ENCODE data around the gene PSPC1.
"Not testable (repeated sequence)": the region's sequence is repeated elsewhere in the genome, so short reads cannot be mapped to it uniquely, and the experiment has no call there.

The PSPC1 gene, protein sequence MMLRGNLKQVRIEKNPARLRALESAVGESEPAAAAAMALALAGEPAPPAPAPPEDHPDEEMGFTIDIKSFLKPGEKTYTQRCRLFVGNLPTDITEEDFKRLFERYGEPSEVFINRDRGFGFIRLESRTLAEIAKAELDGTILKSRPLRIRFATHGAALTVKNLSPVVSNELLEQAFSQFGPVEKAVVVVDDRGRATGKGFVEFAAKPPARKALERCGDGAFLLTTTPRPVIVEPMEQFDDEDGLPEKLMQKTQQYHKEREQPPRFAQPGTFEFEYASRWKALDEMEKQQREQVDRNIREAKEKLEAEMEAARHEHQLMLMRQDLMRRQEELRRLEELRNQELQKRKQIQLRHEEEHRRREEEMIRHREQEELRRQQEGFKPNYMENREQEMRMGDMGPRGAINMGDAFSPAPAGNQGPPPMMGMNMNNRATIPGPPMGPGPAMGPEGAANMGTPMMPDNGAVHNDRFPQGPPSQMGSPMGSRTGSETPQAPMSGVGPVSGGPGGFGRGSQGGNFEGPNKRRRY

DNA sequence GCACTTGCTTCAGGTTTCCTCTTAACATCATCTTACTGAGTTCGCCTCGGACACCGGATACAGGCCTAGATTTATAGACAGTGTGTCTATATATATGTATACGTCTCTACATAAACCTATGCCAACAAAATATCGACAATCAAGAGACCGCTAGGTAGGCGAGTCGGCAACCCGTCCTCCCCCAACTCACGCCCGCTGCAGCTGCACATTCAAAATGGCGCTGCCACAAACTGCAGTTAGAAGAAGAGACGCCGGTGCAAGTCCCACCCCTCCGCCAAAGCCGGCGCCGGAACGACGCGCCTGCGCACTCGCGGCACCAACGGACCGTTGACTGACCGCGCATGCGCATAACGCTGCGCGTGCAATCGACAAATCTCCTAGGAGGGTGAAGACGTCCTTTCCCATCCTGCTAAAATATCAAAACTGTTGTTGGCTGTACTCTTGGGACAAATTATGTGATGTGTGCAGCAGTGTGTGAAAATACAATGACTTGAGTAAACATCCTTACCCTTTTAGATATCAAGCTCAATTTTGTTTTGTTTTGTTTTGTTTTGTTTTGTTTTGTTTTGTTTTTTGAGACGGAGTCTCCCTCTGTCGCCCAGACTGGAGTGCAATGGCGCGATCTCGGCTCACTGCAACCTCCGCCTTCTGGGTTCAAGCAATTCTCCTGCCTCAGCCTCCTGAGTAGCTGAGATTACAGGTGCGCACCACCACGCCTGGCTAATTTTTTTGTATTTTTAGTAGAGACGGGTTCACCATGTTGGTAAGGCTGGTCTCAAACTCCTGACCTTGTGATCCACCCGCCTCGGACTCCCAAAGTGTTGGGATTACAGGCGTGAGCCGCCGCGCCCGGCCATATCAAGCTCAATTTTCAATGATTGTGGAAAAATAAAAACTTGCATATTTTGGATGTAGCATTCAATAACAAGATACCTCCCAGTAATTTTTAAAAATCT lies at the start of gene PSPC1:
PSPC1 (minus strand) TSS at position 219 of the 956 bp plus-strand sequence; CDS start at position 31, 188 bp downstream.
- peak within 1 kb of the TSS; percentile 77 to 97 (median 88) for H3K4me3 ChIP-seq
- peak within 1 kb of the TSS; percentile 87 to 99 (median 95) for H3K27ac ChIP-seq

DNA sequence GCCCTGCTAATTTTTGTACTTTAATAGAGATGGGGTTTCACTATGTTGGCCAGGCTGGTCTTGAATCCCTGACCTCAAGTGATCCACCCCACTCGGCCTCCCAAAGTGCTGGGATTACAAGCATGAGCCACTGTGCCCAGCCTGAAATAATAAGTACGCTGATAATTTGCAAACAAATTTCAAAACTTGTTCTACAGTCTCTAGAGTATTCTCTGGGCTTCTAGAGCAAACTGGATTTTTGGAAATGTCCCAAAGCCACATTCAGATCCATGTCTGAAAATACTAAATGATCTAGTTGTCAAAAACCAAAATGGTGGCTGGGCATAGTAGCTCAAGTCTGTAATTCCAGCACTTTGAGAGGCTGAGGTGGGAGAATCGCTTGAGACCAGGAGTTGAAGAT lies 39.9 kb upstream of the PSPC1 start:
- no peak overlapping the region for H3K4me3 ChIP-seq
- no peak overlapping the region for H3K27ac ChIP-seq

DNA sequence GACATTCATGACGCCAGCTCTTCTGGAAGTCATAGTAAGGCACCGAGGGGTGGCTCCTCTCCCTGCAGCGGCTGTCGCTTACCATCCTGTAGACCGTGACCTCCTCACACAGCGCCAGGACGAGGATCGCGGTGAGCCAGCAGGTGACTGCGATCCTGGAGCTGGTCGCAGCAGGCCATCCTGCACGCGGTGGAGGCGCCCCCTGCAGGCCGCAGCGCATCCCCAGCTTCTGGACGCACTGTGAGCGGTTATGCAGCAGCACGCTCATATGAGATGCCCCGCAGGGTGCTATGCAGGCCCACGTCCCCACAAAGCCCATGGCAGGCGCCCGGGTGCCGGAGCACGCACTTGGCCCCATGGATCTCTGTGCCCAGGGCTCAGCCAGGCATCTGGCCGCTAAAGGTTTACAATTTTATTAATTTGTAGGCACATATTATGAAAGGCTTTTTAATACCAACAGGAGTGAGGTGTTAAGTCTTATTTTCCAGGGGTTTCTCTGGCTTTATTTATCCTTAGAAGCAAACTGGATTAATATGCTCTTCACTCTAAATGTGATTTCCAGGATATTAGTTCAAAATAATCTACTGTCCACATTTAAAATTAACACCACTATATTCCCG lies 35.6 kb upstream of the PSPC1 start:
- Histone ChIP-seq H3K27ac (no peak overlapping the region), H3K4me3 (no peak overlapping the region)

DNA sequence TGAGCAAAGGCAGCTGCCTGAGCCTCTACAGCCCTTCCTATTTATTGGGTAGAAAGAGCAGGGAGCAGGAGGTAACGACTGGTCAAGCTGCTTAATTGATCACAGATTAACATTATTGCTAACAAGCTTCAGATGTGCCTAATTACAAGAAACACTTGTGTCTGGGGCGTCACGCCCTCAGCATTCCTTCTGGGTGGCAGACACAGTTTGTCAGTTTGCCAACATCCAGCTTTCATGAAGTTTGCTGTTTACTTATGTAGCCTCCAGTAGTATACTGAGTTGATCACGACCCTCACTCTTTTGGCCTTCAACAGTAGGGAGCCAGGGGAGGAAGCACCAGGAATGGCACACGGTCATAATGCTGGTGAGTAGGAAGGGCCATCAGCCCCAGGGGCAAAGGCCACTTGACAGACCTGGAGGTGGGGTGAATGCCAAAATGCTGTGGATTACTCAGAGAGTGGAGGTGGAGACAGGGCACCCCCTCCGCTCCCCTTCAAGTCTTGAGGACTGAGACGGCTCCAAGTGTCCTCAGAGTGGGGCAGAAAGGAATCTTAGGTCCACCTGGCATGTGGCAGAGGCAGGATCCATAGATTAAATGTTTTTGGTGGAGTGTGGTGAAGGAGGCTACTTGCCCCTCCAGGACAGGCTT lies 34.9 kb upstream of the PSPC1 start:
- no peak overlapping the region for H3K4me3 ChIP-seq
- no peak overlapping the region for H3K27ac ChIP-seq

DNA sequence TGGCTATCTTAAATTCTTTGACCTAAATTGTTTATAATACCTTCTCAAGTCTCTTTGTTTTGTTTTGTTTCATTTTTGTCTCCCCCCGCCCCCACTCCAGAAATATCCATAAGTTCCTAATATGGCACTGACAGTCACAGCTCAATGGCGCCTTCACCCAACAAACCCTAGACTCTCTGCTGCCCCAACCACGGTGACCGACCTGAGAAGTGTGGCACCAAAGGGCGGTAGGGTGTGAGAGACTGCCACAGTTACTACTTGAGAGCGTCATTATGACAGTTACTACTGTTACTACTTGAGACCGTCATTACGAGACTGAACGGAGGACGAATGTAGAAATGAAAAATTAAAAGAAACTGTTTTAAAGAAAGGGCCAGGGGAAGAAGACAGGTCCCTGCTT lies 34.4 kb upstream of the PSPC1 start:
- Histone ChIP-seq H3K27ac (no peak overlapping the region), H3K4me3 (no peak overlapping the region)

DNA sequence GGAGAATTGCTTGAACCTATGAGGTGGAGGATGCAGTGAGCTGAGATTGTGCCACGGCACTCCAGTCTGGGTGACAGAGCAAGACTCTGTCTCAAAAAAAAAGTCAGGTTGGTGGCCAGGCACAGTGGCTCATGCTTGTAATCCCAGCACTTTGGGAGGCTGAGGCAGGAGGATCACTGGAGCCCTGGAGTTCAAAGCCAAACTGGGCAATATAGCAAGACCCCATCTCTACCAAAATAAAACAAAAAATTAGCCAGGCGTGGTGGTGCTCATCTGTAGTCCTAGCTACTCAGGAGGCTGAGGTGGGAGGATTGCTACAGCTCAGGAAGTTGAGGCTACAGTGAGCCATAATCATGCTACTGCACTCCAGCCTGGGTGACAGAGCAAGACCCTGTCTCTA lies 33.1 kb upstream of the PSPC1 start:
- H3K4me3 ChIP-seq, H3K27ac ChIP-seq: not testable (repeated sequence)

DNA sequence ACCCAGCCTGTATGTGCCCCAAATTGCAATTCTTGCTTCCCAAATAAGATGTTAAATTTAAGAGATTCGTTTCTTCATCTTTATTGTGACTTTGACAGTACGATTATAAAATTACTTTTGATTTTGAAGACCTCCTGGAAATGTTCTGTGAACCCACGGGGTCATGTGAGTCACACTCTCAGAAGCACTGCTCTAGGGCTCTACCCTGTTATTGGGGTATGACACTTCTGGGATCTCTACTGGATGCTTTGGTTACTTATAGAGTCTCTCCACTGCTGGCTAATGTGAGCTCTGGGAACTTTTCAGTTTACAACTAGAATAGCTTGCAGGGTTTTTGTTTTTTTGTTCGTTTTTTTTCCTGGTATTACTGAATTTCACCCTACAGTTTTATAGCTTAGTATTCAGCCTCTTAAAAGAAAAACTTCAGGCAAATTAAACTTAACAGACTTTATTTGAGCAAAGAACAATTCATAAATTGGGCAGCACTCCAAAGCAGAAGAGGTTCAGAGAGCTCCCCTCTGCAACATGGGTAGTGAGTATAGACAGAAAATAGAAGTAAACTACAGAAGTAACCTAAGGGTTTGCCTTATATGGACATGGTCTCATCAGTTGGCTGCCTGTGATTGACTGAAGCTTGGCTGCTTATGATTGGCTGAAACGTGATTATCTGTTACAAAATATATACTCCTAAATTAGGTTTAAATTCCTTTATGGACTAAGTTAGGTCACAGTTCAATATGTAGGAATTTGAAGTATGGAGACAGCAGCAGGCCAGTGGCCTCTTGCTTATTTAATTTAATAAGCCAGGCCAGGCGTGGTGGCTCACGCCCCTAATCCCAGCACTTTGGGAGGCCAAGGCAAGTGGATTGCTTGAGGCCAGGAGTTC lies 28.5 kb upstream of the PSPC1 start:
- Histone ChIP-seq H3K27ac (no peak overlapping the region), H3K4me3 (no peak overlapping the region)

DNA sequence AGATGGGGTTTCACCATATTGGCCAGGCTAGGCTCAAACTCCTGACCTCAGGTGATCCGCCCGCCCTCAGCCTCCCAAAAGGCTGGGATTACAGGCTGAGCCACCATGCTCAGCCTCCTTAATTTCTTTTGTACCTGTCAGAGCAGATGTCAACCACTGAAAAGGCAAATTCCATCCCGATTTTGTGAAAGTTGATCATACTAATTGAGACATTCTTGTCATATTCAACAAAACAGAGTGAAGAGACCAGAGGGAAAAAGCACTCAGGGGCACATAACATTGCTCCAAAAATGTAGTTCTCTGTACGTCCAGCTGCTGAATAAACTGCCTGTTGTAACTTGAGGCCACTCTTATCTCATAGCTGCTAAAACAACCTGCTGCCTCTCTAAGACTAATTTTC lies 27.4 kb upstream of the PSPC1 start:
- no peak overlapping the region for H3K27ac ChIP-seq
- H3K4me3 ChIP-seq, result no peak overlapping the region

DNA sequence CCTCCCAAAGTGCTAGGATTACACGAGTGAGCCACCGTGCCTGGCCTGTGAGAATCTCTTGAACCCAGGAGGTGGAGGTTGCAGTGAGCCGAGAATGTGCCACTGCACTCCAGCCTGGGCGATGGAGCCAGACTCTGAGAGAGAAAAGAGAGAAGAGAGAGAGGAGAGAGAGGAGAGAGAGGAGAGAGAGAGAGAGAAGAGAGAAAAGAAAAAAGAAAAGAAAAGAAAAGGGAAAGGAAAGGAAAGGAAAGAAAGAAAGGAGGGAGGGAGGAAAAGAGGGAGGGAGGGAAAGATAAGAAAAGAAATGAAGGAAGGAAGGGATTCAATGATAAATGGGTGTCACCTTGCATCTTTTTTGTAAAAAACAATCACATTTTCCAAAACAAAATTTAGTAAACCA lies 23.0 kb upstream of the PSPC1 start:
- no peak overlapping the region for H3K4me3 ChIP-seq

DNA sequence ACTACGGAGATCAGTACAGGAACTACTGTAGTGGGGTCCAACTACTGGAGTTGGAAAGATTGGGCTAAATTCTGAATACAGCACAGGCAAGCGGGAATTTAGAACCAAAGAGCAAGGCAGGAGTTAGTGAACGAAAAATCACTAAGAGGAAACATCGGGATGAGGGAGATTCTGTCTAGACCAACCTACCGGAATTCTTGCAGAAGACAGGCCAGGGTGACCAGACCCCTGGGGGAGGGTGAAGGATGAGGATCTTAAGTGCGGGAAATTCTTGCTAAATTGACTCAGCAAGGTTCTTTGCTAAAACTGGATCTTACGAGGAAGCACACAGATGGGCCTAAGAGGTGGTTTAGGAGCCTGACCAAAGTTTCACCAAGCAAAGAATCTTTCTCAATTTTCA lies 13.2 kb upstream of the PSPC1 start:
- no peak overlapping the region for H3K4me3 ChIP-seq
- H3K27ac ChIP-seq, result no peak overlapping the region

More for the DNA sequence above, 23.0 kb upstream of the PSPC1 start:
- H3K27ac ChIP-seq, result no peak overlapping the region

DNA sequence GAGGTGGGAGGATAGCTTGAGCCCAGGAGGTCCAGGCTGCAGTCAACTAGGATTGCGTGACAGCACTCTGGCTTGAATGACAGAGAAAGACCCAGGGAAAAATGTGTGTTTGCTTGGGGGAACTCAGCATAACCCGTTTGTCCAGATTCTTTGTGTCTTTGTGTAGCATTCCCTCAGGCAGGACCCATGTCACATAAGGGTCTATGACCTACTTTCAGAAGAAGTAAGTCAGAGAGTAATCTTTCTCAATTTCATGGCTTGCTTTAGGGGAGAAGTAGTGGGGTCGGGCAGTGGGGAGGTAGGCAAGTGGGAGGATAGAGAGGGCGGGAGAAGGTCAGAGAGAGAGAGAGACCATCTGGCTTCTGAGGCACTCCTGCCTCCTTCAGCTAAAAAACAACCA lies 11.9 kb upstream of the PSPC1 start:
- peak overlapping the region in 2 of 21 experiments; percentile 6 to 17 for H3K27ac ChIP-seq

DNA sequence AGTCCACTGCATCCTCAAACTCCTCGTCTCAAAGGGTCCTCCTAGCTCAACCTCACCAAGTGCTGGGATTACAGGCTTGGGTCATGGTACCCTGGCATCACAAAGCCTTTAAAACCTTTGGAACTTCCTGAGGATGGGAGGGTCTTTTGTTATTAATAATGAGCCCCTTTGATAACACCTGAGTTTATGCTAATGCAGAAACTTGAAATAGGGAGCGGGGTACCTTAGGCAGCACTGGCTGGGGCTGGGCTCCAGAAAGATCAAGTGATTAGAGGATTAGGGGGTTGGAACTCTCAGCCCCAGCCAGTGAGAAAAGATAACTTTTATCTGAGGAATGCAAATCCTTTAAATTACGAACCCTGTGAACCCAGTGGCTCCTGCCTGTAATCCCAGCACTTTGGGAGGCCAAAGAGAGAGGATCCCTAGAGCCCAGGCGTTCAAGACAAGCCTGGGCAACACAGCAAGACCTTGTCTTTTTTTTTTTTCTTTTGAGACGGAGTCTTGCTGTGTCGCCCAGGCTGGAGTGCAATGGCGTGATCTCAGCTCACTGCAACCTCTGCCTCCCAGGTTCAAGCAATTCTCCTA lies 9.3 kb upstream of the PSPC1 start:
- H3K27ac ChIP-seq, result no peak overlapping the region
- H3K4me3 ChIP-seq, result no peak overlapping the region

More for the DNA sequence above, 11.9 kb upstream of the PSPC1 start:
- H3K4me3 ChIP-seq, result no peak overlapping the region

DNA sequence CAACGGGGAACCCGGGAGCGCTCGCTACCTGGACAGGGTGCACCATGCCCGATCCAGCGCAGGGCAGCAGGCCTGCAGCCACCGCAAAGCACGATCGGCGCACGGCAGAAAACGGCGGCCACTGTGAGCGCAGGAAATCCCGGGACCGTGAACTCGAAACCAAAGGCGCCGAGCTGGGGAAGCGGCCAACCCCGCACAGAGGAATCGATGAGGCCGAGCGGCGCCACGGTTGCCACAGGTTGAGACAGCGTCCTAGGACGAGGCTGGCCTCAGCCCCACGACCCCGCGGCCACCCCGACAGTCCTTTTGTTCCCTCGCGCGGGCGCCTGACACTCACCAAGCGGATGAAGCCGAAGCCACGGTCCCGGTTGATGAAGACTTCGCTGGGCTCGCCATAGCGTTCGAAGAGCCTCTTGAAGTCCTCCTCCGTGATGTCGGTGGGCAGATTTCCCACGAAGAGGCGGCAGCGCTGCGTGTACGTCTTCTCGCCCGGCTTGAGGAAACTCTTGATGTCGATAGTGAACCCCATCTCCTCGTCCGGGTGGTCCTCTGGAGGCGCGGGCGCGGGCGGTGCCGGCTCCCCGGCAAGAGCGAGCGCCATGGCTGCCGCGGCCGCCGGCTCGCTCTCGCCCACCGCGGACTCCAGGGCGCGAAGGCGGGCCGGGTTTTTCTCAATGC lies 557 bp downstream of the PSPC1 start:
- Histone ChIP-seq H3K4me3 (peak overlapping the region; percentile 77 to 97 (median 88)), H3K27ac (peak overlapping the region; percentile 87 to 99 (median 95))

DNA sequence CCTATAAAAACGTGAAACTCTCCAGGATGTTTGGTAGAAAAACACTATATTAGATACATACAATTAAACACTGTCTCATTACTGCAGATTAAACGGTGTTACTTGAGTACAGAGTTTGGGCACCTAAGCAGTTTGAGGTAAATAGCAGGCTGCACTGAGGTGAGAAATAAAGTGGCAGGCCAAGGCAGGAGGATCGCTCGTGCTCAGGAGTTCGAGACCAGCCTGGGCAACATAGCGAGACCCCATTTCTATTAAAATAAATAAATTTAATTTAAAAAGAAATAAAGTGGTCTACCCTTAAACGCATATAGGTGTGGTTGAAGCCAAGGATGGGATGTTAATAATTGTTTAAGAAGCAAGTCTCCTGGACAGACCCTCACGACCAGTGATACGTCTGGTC lies 1.2 kb downstream of the PSPC1 start:
- Histone ChIP-seq H3K4me3 (peak overlapping the region; percentile 77 to 97 (median 88)), H3K27ac (peak overlapping the region in 20 of 21 experiments; percentile 87 to 99 (median 95))

DNA sequence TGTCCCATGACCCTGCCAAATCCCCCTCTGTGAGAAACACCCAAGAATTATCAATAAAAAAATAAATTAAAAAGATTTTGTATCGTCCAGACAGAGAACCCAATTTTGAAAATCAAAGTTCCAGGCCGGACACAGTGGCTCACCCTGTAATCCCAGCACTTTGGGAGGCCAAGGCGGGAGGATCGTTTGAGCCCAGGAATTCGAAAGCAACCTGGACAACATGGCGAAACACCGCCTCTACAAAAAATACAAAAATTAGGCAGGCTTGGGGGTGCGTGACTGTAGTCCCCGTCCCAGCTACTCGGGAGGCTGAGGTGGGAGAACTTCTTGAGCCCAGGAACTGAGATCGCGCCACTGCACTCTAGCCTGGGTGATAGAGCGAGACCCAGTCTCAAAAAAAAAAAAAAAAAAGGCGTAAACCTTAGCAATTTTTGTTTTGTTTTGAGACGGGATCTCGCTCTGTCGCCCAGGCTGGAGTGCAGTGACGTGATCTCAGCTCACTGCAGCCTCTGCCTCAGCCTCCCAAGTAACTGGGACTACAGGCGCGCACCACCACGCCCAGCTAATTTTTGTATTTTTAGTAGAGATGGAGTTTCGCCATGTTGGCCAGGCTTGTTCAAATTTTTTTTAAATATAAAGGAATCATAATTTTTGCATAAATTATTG lies 1.9 kb downstream of the PSPC1 start:
- peak overlapping the region in 6 of 7 experiments; percentile 77 to 97 (median 90) for H3K4me3 ChIP-seq
- H3K27ac ChIP-seq, result peak overlapping the region in 6 of 21 experiments; percentile 2 to 98 (median 90)

DNA sequence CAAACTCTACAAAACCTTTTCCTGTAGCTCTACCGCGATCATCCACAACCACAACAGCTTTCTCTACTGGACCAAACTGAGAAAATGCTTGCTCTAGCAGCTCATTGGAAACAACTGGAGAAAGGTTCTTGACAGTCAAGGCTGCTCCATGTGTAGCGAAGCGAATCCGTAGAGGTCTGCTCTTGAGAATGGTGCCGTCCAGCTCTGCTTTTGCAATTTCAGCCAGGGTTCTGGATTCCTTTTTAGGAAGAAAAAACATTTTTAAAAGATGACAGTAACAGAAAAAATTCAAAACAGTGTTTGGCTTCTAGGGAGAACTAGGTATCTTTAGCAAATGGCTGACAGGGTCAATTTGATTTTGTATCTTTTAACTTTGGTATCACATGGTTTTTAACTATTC lies 10.4 kb downstream of the PSPC1 start:
- Histone ChIP-seq H3K27ac (no peak overlapping the region), H3K4me3 (no peak overlapping the region)

DNA sequence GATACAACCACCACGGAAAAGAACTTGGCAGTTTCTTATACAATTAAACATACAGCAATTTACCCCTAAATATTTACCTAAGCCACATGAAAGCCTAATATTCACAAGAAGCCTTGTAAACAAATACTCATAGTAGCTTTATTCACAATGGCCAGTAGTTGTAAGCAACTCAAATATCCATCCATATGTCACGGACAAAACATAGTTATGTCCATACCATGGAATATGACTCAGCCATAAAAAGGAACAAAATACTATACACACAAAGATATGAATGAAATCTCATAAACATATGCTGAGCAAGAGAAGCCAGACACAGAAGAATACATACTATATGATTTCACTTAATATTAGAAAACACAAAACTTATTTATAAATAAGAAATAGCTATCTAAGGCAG lies 12.9 kb downstream of the PSPC1 start:
- Histone ChIP-seq H3K4me3 (no peak overlapping the region), H3K27ac (no peak overlapping the region)
